Activated CD4-positive, alpha-beta memory T cell treated with anti-CD3 and anti-CD28 coated beads for 36 hours (primary cell): ENCODE data around the gene ADAMTS12. TPM values are rescaled to one million over a fixed set of nuclear protein-coding genes. Genes with fewer than 3 reads are reported as not detected.

Experiments
- CTCF ChIA-PET: fragments of 350-600 bp; sonication (Branson Sonifier 250); formaldehyde crosslinking; loops from one replicate; lab custom pipeline; 2021; ENCODE audit warnings: antibody characterized with exemption, inconsistent platforms; lab: Charles Lee
- POLR2A ChIA-PET: fragments of 350-600 bp; sonication (Branson Sonifier 250); formaldehyde crosslinking; loops from one replicate; lab custom pipeline; 2021; ENCODE audit warnings: antibody characterized with exemption; lab: Charles Lee
- DNase-seq: peaks from one replicate; pipeline ENCODE4 v3.0.0-alpha.2; 2020
- H3K27ac Mint-ChIP-seq: one replicate; pipeline ENCODE4 v1.8.0; 2021; ENCODE audit warnings: mixed read lengths
- H3K27me3 Mint-ChIP-seq: one replicate; pipeline ENCODE4 v1.8.0; 2021; ENCODE audit warnings: mixed read lengths
- H3K36me3 Mint-ChIP-seq: one replicate; pipeline ENCODE4 v1.8.0; 2021; ENCODE audit warnings: mixed read lengths
- H3K4me1 Mint-ChIP-seq: one replicate; pipeline ENCODE4 v1.8.0; 2021; ENCODE audit warnings: low read depth, mixed read lengths
- H3K4me3 Mint-ChIP-seq: one replicate; pipeline ENCODE4 v1.8.0; 2021; ENCODE audit warnings: mild to moderate bottlenecking, mixed read lengths
- H3K9me3 Mint-ChIP-seq: one replicate; pipeline ENCODE4 v1.8.0; 2021; ENCODE audit warnings: mixed read lengths
- intact Hi-C: fragments of 100-400 bp; cut with micrococcal nuclease; formaldehyde crosslinking; loops from one replicate; pipeline ENCODE4 v1.15.1; 2023
- total RNA-seq, 2 experiments: library from RNA; stranded (reverse); gene quantifications; one replicate each; pipeline ENCODE4 v1.2.3, GENCODE V29; 2021

Gene ADAMTS12
- total RNA-seq, 2 experiments from 2014 or later, result not detected

- Mint-ChIP-seq H3K4me1 (no peaks in the 10 kb centered on the region), H3K9me3 (no peaks in the 10 kb centered on the region), H3K36me3 (no peaks in the 10 kb centered on the region), H3K4me3 (no peak overlapping the region), H3K27me3 (no peaks in the 10 kb centered on the region), H3K27ac (no peak overlapping the region)
- intact Hi-C loops, result no loop called here
- no peak for DNase-seq
- POLR2A ChIA-PET, result no interaction called here
- CTCF ChIA-PET, result no interaction called here
These were observed 242.0 kb downstream of the ADAMTS12 start for GRCh38 chr5:33649549-33650482.

DNA sequence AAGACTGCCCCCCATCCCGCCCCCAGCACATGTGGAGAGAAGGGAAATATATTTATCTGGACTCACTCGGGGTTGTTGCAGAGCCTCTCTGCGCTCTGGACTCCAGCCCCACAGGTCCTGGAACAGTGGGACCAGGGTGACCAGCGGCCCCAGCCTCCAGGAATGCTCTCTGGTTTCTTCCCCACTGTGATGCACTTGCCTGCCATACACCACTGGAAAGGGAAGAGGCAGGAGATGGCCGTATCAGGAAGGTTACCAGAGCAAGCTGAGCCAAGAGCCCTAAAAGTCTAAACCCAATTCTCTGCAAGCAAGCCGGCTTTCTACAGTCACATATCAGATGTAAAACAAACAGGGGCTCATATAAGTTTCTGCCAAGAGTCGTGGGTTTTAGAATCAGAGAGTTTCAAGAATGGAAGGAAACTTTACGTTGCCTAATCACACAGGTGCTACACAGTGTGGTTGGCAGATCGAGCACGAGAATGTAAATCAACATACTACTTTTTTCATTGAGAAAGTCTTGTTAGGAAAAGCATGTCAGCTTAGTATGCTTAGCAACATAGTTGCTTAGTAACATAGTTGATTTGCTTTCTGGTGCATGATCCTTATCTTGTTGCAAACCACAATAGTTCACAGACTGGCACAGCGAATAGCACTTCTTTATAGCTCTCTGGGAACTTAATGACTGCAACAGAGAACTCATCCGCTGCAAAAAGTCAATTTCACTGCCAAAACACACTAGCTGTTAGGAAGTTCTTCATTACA lies 249.9 kb downstream of the ADAMTS12 start:
- intact Hi-C loops, result no loop called here
- CTCF ChIA-PET, result interaction anchor here (0.9 kb wide), 1 partner anchor 54 kb away, joined by 3 read pairs; no protein-coding TSS in a partner anchor
- Mint-ChIP-seq H3K9me3 (peaks cover 4% of the 10 kb centered on the region), H3K36me3 (no peaks in the 10 kb centered on the region), H3K4me3 (no peak overlapping the region), H3K4me1 (peaks cover 6% of the 10 kb centered on the region), H3K27ac (no peak overlapping the region), H3K27me3 (no peaks in the 10 kb centered on the region)
- no peak for DNase-seq
- POLR2A ChIA-PET, result no interaction called here

DNA sequence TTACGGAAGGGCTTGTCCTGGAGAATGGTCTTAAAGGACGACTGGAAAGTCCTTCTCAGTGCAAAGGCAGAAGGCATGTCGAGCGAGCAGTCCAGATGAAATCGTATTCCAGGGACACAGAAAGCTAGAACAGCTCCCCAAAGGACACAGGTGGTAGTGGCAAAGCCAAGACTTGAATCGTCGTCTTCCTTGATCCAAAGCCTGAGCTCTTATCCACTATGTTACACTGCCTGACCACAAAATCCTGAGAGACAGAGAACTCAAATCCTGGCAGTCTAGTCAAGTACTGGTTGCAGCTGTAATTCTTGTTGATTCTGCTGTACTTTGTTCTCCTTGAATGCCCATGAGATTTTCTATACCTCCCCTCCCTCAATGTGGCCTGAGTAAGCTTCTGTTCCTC lies 252.3 kb downstream of the ADAMTS12 start:
- no peaks in the 10 kb centered on the region for H3K36me3 Mint-ChIP-seq
- DNase-seq, result no peak
- no peak overlapping the region for H3K4me3 Mint-ChIP-seq
- ChIA-PET CTCF (no interaction called here), POLR2A (no interaction called here)
- no peak overlapping the region for H3K27ac Mint-ChIP-seq
- H3K9me3 Mint-ChIP-seq, result peaks cover 4% of the 10 kb centered on the region
- H3K4me1 Mint-ChIP-seq, result peaks cover 6% of the 10 kb centered on the region
- intact Hi-C loops, result no loop called here
- H3K27me3 Mint-ChIP-seq, result no peaks in the 10 kb centered on the region

DNA sequence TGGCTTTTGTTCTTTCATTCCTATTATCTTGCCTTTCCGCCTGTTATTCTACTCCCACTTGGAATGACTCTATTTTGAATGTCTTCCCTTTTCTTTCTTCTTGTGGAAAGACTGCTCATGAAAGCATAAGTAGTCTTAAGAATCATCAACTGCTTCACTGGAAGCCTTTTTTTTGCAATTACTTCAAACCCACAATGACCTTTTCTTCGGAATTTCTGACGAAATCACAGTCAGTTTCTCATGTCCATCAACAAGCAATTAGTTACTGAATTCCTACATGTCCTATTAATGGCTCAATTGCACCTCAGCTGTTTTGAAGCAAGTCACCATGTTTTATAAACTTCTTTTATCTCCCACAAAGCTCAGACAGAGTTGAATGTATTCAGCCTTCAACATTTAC lies 254.8 kb downstream of the ADAMTS12 start:
- intact Hi-C loops, result no loop called here
- H3K27ac Mint-ChIP-seq, result no peak overlapping the region
- CTCF ChIA-PET, result no interaction called here
- POLR2A ChIA-PET, result no interaction called here
- no peak for DNase-seq
- no peaks in the 10 kb centered on the region for H3K9me3 Mint-ChIP-seq
- no peak overlapping the region for H3K4me3 Mint-ChIP-seq
- peaks cover 2% of the 10 kb centered on the region for H3K4me1 Mint-ChIP-seq
- no peaks in the 10 kb centered on the region for H3K27me3 Mint-ChIP-seq
- no peaks in the 10 kb centered on the region for H3K36me3 Mint-ChIP-seq

DNA sequence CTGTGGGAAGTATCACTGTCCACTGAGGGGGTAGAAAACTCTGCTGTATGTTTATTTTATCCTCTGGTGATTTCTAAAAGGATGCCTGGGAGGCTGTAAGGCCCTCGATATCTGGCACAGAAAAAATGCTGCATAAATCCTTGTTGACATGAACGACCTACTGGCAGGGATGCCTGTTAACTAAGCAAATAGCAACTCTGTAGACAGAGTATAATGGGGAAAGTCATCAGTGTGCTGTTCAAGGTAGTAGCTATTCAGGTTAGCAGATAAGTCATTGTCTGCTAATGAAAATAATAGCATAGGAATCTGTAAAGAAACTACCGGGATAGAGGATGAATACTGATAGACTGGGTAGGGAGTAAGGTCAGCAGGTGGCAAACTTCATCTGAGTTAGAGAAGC lies 256.2 kb downstream of the ADAMTS12 start:
- Mint-ChIP-seq H3K27me3 (no peaks in the 10 kb centered on the region), H3K4me3 (no peak overlapping the region), H3K9me3 (no peaks in the 10 kb centered on the region), H3K27ac (no peak overlapping the region), H3K4me1 (no peaks in the 10 kb centered on the region), H3K36me3 (no peaks in the 10 kb centered on the region)
- CTCF ChIA-PET, result no interaction called here
- DNase-seq, result no peak
- POLR2A ChIA-PET, result no interaction called here
- intact Hi-C loops, result no loop called here

DNA sequence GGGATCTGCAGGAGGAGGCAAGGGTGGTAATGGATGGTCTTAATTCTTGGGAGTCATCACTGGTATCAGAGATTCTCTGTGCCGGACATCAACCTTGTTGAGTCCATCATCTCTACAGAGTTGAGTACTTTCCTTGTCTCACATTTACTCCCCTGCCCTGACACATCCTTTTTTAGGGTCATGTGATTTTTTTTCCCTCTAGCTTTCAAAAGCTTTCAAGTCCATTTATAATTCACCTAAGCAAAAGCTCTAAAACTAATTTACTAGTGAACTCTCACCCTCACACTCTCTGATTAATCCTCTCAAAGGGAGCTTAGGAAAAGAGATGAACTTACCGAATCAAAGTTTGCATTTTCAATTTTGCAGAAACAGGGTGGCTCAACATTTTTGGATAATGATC lies 258.1 kb downstream of the ADAMTS12 start:
- Mint-ChIP-seq H3K27me3 (no peaks in the 10 kb centered on the region), H3K4me3 (no peak overlapping the region), H3K27ac (no peak overlapping the region), H3K36me3 (no peaks in the 10 kb centered on the region), H3K4me1 (no peaks in the 10 kb centered on the region), H3K9me3 (no peaks in the 10 kb centered on the region)
- POLR2A ChIA-PET, result no interaction called here
- DNase-seq, result no peak
- CTCF ChIA-PET, result no interaction called here
- intact Hi-C loops, result no loop called here

DNA sequence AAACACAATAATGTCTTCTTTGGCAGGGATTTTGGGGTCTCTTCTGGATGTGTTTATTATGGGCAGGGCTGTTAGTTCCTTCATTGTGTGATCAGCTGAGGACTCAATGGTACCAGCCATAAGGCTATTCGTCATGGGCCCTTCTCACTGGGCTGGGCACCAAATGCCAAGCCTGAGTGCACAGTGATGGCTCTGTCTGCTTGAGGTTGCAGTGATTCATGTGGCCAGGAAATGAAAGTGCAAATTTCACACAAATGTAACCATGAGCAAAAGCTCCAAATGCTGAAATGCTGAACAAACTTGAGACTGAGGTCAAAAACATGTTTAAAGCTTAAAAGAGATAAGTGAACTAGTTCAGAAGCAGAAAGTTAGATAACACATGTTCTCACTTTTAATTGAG lies 260.0 kb downstream of the ADAMTS12 start:
- Mint-ChIP-seq H3K4me1 (no peaks in the 10 kb centered on the region), H3K36me3 (no peaks in the 10 kb centered on the region), H3K9me3 (no peaks in the 10 kb centered on the region), H3K4me3 (no peak overlapping the region), H3K27ac (no peak overlapping the region), H3K27me3 (no peaks in the 10 kb centered on the region)
- intact Hi-C loops, result no loop called here
- POLR2A ChIA-PET, result no interaction called here
- CTCF ChIA-PET, result interaction anchor here (1.3 kb wide), 1 partner anchor 43 kb away, joined by 3 read pairs; no protein-coding TSS in a partner anchor
- DNase-seq, result no peak

DNA sequence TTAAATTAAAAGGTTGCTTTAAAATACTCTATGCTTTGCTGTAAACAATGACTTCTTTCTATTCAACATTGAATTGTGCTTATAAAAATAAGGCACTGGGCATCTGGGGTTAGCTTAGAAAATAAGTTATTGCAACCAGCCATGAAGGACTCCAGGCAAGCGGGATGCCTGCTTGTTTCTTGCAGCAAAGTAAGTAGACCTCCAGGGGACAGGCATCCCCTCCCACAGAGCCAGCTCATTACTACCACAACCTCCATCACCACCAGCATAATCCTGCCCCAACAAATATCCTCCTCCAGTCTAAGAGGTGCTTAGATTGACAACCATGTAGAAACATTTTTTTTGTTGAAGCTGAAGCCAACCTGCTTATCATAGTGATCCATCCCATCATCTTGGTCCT lies 260.7 kb downstream of the ADAMTS12 start:
- no peaks in the 10 kb centered on the region for H3K36me3 Mint-ChIP-seq
- H3K9me3 Mint-ChIP-seq, result no peaks in the 10 kb centered on the region
- H3K27ac Mint-ChIP-seq, result no peak overlapping the region
- H3K4me1 Mint-ChIP-seq, result no peaks in the 10 kb centered on the region
- H3K27me3 Mint-ChIP-seq, result no peaks in the 10 kb centered on the region
- CTCF ChIA-PET, result interaction anchor here (1.3 kb wide), 1 partner anchor 43 kb away, joined by 4 read pairs; no protein-coding TSS in a partner anchor
- no peak for DNase-seq
- POLR2A ChIA-PET, result no interaction called here
- H3K4me3 Mint-ChIP-seq, result no peak overlapping the region
- intact Hi-C loops, result no loop called here

- Mint-ChIP-seq H3K27ac (no peak overlapping the region), H3K4me3 (no peak overlapping the region), H3K27me3 (no peaks in the 10 kb centered on the region), H3K36me3 (no peaks in the 10 kb centered on the region), H3K4me1 (no peaks in the 10 kb centered on the region), H3K9me3 (no peaks in the 10 kb centered on the region)
- ChIA-PET POLR2A (no interaction called here), CTCF (interaction anchor here (1.3 kb wide), 1 partner anchor 42 kb away, joined by 4 read pairs; no protein-coding TSS in a partner anchor)
- no peak for DNase-seq
- intact Hi-C loops, result no loop called here
These were observed 261.8 kb downstream of the ADAMTS12 start for GRCh38 chr5:33629999-33630398.

DNA sequence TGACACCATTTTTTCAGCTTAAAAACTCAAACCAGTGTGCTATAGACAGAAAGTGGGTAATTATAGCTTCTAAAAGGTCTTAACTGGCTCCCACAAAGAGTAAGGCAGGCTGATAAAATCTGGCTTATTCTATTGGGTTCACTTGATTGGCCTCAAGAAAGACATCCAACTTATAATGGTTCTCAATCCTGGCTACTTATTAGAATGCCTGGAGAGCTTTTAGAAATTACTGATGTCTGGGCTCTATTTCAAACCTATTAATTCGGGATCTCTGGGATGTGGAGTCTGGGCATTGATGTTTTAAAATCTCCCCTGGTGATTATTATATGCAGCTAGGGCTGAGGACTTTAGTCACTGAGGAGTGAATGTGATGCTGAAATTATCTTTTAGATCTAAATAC lies 263.0 kb downstream of the ADAMTS12 start:
- Mint-ChIP-seq H3K27ac (no peak overlapping the region), H3K4me1 (no peaks in the 10 kb centered on the region), H3K4me3 (no peak overlapping the region), H3K36me3 (no peaks in the 10 kb centered on the region), H3K27me3 (no peaks in the 10 kb centered on the region), H3K9me3 (no peaks in the 10 kb centered on the region)
- POLR2A ChIA-PET, result no interaction called here
- CTCF ChIA-PET, result interaction anchor here (1.0 kb wide), 1 partner anchor 12 kb away, joined by 3 read pairs; no protein-coding TSS in a partner anchor
- DNase-seq, result no peak
- intact Hi-C loops, result no loop called here

DNA sequence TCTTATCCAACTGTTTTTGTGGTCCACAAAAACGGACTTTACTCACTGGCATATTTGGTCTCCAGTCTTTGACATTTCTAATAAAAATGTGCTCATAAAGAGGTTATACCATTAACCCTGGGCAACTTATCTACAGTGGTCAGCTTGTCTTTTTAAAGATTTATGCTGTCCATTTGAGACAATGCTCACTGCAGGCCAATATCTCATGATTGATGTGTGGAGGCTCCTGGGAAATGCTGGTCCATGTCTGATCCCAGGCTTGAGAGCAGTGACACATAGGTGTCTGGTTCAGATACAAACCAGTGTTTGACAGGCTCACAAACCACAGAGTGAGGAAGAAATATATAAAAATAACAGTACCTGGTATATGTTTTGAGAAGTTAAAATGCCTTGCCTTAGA lies 270.3 kb downstream of the ADAMTS12 start:
- no peak for DNase-seq
- no peak overlapping the region for H3K27ac Mint-ChIP-seq
- peaks cover 4% of the 10 kb centered on the region for H3K27me3 Mint-ChIP-seq
- intact Hi-C loops, result no loop called here
- H3K4me1 Mint-ChIP-seq, result no peaks in the 10 kb centered on the region
- H3K9me3 Mint-ChIP-seq, result no peaks in the 10 kb centered on the region
- ChIA-PET POLR2A (no interaction called here), CTCF (no interaction called here)
- no peaks in the 10 kb centered on the region for H3K36me3 Mint-ChIP-seq
- H3K4me3 Mint-ChIP-seq, result no peak overlapping the region

DNA sequence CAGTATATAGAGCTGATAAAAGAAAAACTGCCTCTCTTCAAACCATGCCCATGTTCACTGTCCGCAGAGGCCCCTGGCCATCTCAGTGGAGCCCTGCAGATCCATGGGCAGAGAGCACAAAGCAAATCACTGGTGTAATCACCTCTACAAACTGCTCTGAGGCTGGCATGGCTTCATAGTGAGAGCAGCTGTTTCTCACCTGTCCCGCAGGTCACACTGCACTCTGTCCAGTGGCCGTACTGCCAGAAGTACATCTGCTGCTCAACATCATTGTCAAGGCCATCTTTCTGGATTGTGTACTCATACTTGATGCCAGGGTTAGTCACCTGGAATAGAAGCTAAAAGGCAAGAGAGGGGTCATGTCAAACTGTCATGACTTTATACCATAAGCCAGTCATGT lies 277.8 kb downstream of the ADAMTS12 start:
- ChIA-PET CTCF (no interaction called here), POLR2A (no interaction called here)
- H3K27ac Mint-ChIP-seq, result no peak overlapping the region
- no peaks in the 10 kb centered on the region for H3K4me1 Mint-ChIP-seq
- intact Hi-C loops, result no loop called here
- H3K4me3 Mint-ChIP-seq, result no peak overlapping the region
- no peaks in the 10 kb centered on the region for H3K27me3 Mint-ChIP-seq
- H3K9me3 Mint-ChIP-seq, result no peaks in the 10 kb centered on the region
- H3K36me3 Mint-ChIP-seq, result no peaks in the 10 kb centered on the region
- no peak for DNase-seq
